Choroid plexus epithelial cell (primary cell): Measurements from ENCODE around the gene TOP2A.

ENCODE experiments used
- DNase-seq: peaks from one replicate; pipeline ENCODE4 v3.0.0-alpha.2; 2010; ENCODE audit warnings: low read depth
- H3K4me3 ChIP-seq: 2 replicates; pipeline ENCODE4 v1.5.1; 2011; ENCODE audit warnings: low read depth, mild to moderate bottlenecking, control low read depth, low read length, moderate library complexity
- TF ChIP-seq, protein P1 (sequence below): conservative IDR thresholded peaks from 2 replicates; pipeline ENCODE4 v1.5.1; 2011; ENCODE audit warnings: low read depth, mild to moderate bottlenecking, control low read depth, inconsistent platforms, low read length, moderate library complexity

TOP2A gene

DNA sequence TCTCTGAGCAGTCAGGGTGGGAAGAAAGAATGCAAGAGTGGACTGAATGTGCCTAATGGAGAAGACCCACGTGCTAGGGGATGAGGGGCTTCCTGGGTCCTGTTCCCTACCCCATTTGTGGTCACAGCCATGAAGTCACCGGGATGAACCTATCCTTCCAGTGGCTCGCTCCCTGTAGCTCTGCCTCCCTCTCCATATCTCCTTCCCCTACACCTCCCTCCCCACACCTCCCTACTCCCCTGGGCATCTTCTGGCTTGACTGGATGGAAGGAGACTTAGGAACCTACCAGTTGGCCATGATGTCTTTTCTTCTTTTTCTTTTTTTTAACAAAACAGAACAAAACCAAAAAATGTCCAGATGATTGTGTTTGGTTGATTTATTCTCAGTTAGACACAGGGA is 39.7 kb upstream of the TOP2A start:
- peak; percentile 27 for DNase-seq
- no peak overlapping the region for H3K4me3 ChIP-seq
- TF ChIP-seq, protein P1, sequence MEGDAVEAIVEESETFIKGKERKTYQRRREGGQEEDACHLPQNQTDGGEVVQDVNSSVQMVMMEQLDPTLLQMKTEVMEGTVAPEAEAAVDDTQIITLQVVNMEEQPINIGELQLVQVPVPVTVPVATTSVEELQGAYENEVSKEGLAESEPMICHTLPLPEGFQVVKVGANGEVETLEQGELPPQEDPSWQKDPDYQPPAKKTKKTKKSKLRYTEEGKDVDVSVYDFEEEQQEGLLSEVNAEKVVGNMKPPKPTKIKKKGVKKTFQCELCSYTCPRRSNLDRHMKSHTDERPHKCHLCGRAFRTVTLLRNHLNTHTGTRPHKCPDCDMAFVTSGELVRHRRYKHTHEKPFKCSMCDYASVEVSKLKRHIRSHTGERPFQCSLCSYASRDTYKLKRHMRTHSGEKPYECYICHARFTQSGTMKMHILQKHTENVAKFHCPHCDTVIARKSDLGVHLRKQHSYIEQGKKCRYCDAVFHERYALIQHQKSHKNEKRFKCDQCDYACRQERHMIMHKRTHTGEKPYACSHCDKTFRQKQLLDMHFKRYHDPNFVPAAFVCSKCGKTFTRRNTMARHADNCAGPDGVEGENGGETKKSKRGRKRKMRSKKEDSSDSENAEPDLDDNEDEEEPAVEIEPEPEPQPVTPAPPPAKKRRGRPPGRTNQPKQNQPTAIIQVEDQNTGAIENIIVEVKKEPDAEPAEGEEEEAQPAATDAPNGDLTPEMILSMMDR, result no peak

DNA sequence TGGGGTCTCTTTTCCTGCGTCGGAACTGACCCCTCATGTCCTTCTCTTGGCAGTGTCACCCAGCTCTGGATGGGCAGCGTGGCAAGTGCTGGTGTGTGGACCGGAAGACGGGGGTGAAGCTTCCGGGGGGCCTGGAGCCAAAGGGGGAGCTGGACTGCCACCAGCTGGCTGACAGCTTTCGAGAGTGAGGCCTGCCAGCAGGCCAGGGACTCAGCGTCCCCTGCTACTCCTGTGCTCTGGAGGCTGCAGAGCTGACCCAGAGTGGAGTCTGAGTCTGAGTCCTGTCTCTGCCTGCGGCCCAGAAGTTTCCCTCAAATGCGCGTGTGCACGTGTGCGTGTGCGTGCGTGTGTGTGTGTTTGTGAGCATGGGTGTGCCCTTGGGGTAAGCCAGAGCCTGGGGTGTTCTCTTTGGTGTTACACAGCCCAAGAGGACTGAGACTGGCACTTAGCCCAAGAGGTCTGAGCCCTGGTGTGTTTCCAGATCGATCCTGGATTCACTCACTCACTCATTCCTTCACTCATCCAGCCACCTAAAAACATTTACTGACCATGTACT is 38.8 kb upstream of the TOP2A start:
- no peak overlapping the region for H3K4me3 ChIP-seq

DNA sequence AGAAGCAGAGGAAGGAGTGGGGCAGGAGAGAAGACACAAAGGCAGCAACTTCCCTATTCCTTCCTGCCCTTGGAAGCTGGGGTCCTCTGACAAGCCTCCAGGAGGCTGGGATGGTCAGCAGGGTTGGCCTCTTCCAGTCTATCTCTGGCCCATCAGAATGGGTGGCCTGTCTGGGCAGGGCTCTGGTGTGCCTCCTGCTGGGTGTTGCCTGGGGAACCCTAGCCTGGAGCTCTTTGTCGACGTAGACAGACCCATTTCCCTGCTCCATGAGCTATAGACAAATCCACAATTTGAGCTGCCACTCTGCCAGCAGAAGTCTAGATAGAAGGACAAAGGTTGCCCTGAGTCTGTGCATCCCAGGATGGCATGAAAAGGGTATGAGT is 36.9 kb upstream of the TOP2A start:
- peak; percentile 34 for DNase-seq
- no peak overlapping the region for H3K4me3 ChIP-seq
- TF ChIP-seq, protein P1, result peak; percentile 15

More for the DNA sequence above, 38.8 kb upstream of the TOP2A start:
- TF ChIP-seq, protein P1, result no peak
- DNase-seq, result peak; percentile 25

DNA sequence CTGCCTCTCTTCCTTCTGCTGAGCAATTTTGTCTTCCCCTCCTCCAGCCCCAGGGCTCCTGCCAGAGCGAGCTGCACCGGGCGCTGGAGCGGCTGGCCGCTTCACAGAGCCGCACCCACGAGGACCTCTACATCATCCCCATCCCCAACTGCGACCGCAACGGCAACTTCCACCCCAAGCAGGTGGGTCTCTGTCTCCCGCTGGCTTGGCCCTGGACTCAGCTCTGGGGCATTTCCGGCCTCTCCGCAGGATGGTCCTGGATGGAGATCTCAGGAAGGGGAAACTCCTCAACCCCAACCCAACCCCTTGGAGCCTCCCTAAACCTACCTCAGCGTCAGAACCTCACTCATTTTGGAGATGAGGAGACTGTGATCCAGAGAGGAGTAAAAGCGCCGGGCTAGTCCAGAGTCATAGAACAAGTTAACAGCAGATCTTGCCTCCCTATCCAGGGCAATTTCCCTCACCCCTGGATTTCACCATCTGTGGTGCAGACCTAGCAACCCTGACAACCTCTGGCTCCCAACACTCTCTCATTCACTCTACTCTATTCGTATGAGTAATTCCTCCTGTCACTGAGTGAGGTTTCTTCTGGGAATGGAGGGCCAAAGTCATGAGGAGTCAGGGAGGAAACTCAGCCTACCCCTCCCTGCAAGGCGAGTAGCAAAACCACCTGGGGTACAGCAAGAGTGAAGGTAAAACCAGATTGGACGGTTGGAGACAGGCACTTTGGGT is 36.4 kb upstream of the TOP2A start:
- DNase-seq, result peak; percentile 51
- TF ChIP-seq, protein P1, result no peak
- H3K4me3 ChIP-seq, result no peak overlapping the region

DNA sequence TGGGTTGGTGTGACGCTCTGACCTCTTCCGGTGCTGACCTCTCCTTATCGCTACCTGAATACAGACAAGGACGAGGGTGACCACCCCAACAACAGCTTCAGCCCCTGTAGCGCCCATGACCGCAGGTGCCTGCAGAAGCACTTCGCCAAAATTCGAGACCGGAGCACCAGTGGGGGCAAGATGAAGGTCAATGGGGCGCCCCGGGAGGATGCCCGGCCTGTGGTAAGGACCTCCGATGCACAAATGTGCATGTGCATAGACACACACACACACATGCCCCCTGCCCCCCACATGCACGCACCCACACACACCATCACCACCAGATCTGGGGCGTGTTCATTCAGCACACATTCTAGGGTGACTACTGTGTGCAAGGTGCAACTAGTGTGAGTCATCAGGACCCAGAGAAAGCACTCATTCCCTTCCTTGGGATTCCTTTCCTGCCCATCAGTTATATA is 35.3 kb upstream of the TOP2A start:
- TF ChIP-seq, protein P1, result no peak
- DNase-seq, result peak; percentile 47
- H3K4me3 ChIP-seq, result no peak overlapping the region

DNA sequence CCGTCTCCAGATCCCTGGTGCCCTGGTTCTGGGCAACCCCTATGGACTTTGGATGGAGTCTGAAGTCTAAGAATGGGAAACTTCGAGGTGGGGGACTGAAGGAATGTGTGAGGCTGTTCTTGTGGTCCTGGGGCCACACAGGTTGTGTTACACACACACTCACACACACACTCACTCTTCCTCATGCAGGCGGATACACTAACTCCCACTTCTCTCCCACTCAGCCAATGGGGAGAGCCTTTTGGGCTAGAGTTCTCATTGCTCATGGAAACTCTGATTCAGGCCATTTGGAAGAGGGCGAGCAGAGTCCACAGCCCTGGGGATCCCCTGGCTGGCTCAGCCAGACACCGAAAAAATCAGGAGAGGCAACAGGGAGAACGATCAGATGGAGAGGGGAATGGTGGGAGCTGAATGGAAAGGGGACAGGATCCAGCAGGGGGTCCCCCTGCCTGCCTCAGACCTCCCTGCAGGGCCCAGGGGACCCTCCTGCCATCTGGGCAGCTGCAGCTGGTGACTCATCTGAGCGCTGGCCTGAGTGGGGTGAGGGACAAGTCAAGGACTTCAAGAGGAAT is 34.6 kb upstream of the TOP2A start:
- no peak overlapping the region for H3K4me3 ChIP-seq
- DNase-seq, result peak; percentile 89
- TF ChIP-seq, protein P1, result no peak
